ENCODE measurements around the gene LINC01488.
A peak's percentile ranks its signal among the peaks of the same experiment; 100 is the strongest.

LINC01488 gene

DNA sequence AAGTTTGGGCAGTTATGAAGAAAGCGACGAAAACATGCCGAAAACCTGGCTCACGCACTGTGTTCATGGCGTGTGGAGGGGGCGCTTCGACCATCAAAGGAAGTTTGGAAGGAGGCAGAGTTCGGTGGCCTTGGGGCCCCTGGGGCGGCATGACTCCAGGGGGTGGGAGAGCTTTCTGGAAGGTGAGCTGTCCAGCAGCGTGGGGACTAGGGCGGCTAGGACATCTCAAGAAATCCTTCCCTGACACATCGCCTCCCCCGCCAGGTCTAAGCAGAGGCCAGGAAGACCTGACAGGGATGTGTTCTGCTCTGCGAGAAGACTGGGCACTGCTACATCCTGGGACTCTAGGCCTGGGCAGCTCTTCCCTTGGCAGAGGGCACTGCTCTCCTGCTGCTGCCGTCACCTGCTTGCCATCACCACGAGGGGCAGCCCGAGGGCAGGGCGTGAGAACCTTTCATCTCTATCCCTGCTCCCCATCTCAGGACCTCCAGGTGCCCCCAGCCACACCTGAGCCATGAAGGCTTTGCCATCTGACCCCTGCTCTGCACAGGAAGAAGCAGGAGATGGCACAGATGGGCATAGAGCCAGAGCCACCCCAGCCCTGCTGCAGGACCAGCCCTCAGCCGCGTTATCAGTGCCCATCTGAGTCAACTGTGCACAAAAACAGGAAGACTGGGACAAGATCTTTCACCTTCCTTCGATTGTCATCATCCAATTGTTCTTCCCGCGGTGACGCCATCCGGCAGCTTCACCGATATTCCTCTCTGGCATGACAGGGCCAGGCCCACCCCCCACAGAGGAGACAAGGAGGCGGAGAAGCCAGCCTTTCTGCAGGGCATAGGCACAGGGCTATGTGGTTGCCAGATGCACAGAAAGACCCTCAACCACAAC is 12.7 kb downstream of the LINC01488 start:
- no peak for DNase-seq (ENCODE audit: low spot score)

DNA sequence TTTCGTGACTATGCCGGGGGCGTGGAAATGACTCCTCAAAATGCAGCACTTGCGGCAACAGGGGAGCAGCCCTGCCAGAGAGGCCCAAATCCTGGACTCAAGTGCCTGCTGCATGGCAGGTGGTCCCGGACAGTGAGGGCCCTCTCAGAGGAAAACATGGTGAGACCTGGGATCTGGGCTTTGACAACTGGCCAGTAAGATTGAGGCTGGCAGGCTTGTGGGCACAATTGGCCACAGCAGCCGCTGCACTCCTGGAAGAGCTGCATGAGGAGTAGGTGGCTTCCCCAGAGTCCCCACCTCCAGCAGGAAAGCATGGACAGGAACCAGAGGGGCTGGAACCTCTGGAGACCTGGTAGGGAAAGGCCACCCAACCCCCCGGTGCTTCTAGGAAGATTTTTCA is 13.4 kb downstream of the LINC01488 start:
- DNase-seq (ENCODE audit: low spot score) = no peak

DNA sequence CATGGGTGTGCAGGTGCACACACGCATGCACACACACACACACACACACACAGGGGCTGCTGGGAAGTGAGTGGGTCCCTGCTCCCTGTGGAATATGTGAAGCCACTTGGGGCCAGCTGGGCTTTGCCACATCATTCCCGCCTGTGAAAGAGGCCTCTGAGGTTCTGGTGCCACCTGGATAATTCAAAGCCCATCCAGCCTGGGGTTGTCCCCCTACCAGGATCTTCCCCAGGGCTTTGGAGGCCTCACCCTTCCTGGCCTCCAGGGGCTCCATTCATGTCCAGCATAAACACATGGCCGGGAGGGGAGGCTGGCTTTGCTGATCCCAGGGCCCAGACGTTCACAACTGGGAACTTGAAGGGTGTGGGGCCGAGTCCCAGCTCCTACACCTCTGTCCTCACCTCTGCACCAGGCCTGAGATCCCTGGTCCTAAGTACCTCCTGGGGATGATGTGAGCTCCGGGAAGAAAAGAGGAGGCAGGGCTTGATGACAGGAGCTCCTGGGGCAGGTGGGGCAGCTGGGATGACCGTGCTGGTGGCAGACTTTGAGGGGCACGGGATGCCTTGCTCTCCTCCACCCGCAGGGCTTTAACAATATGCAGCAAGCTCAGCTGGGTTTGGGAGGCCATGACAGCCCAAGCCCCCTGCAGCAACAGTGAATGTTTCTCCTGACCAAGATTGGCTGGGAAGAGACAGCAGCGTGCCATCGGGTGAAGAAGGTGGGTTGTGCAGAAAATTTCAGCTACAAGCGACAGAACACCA is 14.2 kb downstream of the LINC01488 start:
- DNase-seq (ENCODE audit: low spot score) = no peak

DNA sequence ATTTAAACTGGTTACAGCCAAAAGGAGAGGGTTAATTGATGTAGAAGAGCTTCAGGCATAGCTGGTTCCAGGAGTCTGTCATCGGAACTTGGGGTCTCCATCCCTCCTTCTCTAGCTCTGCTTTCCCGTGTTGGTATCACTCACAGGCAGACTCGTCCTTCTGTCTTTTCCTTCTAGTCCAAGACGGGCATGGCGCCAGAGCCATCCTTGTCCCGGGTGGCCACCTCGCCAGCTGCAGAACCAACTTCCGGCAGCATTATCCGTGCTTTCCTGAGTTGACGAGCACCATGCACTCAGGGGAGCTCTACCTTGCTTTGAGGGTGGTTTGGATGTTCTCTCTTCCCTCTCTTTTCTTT is 14.7 kb downstream of the LINC01488 start:
- no peak for DNase-seq (ENCODE audit: low spot score)

DNA sequence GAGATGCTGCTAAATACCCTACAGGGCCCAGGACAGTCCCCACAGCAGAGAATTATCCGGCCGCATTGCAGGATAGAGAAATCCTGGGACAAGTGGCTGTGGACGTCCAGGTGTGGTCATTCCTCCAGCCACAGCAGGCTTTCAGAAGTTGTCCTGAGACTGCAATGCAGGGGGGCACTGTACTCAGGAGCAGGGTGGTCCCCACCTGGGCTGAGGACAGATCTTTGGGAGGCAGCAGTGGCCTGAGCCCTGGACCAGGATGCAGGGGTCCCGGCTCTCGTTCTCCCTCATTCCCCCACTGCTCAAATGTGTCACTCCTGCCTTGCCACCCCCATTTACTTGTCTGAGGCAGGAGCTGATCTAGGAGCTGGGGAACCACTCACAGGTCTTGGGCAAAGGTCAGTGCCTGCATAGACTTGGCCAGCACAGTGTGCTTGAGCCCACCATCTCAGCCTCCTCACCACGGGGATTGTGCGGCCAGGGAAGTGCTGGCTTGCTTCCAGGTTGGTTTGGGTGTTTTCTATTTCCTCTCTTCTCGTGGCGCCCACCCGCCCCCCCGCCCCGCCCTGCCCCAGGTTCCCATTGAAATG is 15.3 kb downstream of the LINC01488 start:
- no peak for DNase-seq (ENCODE audit: low spot score)

DNA sequence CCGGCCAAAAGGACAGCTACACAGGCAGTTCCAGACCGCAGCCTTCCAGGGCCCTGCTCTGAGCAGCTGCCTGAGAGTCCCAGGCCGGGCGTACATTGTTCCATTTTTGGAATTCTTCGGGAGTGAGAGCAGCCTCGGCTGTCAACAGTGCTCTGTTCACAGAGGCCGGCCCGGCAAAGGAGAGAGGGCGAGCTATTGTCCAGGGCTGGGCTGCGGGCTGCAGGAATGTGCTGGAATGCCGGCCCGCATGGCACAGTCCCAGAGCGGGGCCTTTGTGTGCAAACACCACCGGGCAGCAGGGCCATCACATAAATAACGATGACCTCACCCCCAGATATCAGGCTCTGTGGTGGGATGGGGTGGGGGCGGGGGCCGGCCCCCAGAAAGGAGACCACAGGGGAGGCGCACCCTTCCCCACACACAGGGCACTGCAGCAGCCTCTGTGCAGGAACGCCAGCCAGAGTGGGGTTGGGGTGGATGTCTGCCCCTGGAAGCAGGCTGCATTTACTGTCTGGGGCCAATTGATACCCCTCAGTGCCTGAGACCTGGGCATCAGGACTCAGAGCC is 15.8 kb downstream of the LINC01488 start:
- DNase-seq (ENCODE audit: low spot score) = peak; percentile 97

DNA sequence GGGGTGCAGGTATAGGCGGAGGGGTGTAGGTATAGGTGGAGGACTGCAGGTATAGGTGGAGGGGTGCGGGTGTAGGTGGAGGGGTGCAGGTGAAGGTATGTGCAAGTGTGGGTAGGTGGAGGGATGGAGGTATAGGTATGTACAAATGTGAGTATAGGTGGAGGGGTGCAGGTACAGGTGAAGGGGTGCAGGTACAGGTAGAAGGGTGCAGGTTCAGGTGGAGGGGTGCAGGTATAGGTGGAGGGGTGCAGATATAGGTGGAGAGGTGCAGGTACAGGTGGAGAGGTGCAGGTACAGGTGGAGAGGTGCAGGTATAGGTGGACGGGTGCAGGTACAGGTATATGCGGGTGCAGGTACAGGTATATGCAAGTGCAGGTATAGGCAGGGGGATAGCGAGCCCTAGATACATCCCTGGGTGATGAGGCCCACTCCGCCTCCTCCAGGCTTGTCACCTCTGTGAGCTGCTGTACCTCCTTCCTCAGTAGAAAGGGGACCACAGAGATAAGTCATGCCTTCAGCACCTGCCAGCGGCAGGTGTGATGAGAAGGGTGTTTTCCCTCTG is 17.2 kb downstream of the LINC01488 start:
- DNase-seq (ENCODE audit: low spot score) = no peak

DNA sequence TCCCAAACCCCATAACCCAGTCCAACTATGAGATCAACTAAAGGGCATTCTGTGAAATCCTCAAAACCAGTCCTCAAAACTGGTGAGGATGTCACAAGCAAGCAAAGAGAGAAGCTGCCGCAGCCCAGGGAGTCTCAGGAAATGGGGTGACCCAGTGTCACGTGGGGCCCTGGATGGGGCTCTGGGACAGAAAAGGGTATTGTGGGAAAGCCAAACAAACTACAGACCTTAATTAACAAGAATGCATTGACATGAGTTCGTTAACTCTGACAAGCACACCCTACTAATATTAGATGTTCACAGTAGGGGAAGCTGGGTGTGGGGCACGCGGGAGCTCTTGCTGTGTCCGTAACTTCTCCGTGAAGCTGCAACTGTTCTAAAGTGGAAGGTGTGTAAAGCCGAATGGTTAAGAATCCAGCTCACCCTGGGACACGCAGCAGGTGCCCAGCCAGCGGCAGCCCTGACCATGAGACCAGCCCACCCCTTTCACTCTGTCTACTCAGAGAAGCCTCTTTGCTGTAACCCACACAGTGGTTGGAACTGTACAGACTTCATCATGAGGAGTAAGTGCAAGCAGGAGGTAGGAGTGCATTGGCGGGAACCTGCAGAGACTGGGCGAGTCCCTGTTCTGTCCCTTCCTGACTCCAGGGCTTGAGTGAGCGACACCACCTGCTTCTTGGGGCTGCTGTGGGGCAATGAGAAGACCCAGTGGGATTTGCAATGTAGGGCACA is 17.9 kb downstream of the LINC01488 start:
- DNase-seq (ENCODE audit: low spot score) = no peak

DNA sequence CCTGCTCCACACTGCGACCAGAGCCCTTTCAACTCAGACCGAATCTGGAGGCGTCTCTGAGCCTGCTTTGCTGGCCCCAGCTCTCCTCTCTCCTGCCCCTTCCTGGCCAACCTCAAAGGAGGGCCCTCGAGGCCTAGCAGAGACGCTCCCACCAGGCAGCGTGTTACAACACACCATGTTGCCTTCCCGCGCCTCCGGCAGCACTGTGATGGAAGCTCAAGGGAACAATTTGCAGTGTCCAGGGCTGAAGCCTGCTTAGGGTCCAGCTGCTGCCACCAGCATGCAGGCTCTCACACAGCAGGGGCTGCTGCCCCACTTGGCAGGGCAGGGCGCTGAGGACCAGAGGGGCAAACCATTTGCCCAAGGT is 18.4 kb downstream of the LINC01488 start:
- no peak for DNase-seq (ENCODE audit: low spot score)

DNA sequence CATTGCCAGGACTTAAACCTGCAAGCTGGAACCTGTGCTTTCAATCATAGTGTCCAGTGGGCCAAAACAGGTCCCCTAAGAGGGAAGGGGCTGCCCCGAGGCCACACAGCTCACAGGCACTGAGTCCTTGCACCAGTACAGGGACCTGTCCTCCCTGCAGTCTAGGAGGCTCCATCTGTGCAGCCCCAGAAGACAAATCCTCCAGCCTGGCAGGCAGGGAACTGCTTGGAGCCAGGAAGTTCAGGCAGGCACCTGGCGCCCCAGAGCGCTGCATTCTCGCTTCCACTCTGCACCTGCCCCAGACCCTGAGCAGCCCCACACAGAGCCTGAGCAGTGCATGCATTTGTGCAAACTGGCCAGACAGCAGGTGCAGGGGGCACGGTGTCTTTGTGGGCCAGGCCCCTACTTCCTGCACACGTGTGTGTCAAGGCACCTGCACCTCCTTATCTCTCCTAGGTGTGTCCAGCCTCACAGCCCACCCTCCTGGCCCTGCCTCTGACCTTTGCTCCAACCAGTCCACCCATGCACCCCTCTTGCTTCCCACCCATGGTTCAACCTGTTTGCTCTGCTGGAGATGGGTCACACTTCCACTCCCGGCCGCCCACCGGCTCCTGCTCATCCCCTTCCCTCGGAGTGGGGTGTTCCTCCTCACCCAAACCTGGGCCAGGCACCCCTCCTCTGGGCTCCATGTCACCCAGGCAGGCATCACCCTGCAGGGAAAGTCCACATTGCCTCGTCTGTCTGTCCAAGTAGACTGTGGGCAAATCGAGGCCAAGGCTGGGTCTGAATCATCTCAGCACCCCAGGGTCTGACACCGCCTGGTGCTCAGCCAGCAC is 19.0 kb downstream of the LINC01488 start:
- no peak for DNase-seq (ENCODE audit: low spot score)

DNA sequence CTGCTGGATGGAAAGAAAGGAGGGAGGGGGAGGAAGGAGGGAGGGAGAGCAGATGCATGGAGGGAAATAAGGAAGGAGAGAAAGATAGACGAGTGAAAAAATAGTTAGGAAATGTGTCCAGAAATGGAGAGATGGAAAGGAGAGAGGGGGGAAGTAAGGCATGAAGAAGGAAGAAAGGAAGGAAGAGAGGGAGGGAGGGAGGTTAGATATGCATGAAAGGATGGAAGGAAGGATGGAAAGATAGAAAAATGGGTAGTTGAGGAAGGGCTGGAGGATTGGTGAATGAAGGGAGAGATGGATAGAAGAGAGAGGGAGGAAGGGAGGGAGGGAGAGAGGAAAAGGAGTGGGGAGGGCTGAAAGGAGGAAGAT is 19.6 kb downstream of the LINC01488 start:
- no peak for DNase-seq (ENCODE audit: low spot score)

DNA sequence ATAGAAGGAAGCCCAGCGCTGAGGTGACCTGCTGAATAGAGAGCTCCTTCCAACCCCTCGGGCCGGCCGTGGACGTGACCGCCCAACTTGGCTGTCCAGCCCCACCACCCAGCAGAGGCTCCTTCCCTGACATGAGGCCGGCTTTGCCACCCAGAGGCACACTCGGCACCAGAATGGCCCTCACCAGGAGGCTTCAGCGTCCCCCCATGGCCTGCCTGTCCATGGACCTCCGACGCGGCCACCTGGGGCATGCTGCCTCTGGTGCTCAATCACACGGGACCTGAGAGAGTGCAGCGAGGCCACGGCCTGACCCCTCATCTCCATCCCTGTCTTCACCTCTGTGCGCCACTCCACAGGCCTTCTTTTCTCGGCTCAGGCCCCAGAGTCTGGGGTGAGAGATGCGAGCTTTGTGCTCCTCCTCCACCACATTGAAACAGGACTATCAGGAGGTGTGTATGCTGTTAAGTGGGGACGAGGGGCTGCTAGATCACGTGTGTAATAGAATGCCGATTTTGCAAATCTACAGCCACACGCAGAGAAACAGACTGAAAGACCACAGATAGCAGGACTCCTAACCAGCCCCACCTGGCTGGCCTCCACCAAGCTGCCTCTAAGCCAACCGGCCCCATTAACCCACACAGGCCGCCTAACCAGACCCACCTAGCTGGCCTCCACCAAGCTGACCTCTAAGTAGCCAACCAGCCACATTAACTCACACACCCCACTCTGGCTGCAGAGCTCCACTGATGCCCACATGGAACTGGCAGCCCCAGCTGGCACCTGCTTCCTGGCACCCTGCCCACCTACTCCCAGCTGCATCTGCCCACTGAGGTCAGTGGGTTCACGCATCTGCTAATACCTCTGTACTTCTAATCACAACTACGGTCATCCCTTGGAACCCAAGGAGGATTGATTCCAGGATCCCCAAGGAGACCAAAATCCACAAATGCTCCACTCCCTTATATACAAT is 20.7 kb downstream of the LINC01488 start:
- DNase-seq (ENCODE audit: low spot score) = no peak

DNA sequence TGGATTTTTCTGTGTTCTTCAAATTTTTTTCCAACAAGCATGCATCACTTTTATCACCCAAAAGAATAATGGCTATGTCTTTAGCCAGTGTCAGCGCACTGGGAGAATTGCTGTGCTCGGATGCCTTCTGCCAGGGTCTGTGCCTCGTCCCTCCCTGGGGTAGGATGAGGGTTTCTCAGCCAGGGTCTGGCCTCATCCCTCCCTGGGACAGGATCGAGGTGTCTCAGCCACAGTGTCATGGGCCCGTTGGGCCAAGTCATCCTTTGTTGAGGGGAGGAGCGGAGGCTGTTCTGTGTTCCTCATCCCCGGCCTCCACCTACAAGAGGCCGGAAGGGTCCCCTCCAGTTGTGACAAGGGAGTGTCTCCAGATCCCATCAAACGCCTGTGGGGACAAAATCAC is 22.7 kb downstream of the LINC01488 start:
- no peak for DNase-seq (ENCODE audit: low spot score)

DNA sequence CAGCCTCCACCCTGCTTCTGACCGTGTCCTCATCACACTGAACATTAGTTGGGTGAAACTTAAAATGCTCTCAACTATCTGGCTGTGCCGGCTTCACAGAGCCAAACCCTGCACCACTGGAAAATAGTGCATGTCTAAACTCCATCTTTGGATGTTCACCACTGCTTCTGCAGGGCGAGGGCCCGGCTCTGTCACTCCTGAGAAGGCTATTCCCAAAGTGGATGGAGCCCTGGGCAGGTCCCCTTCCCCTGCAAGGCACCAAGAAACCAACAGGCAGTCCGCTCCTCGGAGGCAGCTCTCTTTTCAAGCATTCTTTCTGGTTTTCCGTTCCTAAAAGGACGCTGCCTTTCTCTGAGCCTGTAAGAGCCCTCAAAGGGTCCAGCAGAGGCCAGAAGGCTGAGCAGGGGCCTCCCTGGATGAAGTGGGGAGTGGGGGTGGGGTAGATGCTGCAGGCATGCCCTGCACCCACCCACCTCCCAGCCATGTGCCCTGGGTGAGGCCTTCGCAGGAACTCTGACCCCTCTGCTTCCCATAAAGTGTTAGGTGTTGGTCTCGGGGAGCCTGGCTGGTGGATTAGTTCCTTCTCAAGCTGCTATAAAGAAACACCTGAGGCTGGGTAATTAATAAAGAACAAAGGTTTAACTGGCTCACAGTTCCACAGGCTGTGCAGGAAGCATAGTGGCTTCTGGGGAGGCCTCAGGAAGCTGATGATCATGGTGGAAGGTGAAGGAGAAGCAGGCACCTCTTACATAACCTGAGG is 23.3 kb downstream of the LINC01488 start:
- no peak for DNase-seq (ENCODE audit: low spot score)

DNA sequence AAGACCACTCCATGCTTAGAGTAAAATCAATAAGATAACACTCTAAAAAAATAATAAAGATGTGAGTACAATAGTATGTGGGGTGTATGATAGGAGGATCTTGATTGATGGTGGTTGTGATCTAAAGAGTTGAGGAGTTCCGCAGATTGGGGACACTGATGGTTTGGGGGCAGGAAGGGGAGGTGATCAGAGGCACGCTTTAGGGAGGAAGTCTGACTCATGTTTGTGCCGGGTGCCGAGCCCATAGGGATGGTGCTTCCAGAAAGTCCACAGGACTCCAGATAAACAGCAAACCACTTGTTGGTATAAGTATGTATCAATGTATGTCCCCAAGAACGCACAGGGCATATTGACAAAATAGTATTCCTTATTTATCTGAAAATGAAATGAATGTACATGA is 27.5 kb downstream of the LINC01488 start:
- no peak for DNase-seq (ENCODE audit: low spot score)

DNA sequence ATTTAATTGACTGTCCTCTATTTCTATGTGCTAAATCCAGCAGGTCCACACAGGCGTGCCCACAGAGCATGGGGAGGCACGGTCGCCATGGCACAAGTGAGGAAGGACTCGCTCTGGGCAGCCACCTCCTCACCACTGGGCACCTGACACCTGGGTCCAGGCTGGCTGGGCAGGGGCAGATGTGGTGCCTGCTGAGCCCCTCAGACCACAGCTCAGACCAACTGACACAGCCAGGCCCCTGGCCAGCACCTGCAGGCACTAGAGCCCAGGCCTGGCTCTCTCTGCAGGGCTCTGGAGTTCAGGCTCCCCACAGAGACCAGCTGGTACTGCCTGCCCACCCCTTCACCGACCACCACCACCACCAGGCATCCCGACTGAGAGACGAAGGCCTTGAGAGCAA is 27.9 kb downstream of the LINC01488 start:
- no peak for DNase-seq (ENCODE audit: low spot score)

DNA sequence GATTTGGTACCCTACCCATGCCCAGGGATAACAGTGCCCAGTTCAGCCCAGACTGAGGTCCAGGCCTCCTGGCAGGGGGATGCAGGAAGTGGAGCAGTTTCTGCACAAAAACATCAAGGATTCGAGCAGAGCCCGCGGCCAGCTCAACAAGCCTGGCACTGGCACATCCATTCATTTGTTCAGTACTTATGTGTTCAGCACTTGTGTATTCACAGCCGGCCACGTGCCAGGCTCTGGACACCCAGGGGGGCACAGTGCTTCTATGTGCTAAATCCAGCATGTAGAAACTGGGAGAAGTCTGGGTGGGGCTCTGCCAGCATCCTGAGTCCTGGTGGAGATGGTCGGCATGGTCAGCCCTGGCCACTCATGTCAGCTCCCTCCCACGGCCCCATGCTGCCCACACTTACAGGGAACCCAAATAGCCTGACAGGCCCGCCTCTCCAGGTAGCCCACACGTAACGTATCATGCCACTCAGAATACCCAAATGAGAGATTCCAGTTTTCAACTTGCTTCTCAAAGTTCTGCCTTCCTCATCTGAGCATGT is 28.5 kb downstream of the LINC01488 start:
- DNase-seq (ENCODE audit: low spot score) = no peak

DNA sequence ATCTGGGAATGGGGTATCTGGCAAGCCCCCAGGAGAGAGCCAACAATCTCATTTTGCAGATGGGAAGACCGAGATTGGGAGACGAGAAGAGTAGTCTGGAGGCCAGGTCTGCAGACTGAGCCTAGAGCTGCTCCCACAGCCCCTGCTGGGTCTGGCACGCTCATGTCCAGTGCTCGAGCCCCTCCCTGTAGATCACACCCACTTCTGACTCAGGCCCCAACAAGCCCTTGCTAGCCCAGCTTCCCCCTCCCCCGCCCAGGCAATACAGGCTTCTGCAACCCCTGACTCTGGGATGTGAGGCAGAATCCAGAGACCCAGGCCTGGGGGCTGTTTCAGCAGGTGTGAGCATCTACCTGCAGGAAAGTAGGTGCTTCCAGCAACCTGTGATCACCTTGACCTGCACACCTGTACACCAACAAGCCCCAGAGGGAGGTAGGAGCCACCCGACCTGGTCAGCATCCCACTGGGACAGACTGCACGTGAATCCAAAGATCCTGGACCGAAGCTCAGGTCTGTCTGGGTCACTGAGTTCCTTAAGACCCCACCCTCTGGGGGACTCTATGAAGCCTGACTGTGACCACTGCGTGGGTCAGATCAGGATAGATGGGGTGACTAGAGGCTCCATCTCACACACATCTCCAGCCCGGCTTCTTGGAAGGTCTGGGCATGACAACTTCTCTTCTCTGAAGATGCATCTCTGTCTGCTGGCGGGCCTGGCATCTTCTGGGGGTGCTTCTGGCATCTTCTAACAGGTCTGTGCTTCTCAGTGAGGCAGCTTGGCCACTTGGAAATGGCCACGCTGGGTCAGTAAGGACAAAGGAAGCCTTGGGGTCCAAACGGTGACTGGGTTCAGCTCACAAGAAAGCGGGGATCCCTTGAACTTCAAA is 29.3 kb downstream of the LINC01488 start:
- DNase-seq (ENCODE audit: low spot score) = peak; percentile 57
